Measurements from ENCODE around the gene RASGRP3. TPM values are rescaled to one million over a fixed set of nuclear protein-coding genes. Genes with fewer than 3 reads are reported as not detected.

The RASGRP3 gene
- total and polyA plus RNA-seq, 2 donors (not counting 3 experiments of a cell fraction or from before 2014, with no cell fraction given) = 16.0 to 39.6 TPM

DNA sequence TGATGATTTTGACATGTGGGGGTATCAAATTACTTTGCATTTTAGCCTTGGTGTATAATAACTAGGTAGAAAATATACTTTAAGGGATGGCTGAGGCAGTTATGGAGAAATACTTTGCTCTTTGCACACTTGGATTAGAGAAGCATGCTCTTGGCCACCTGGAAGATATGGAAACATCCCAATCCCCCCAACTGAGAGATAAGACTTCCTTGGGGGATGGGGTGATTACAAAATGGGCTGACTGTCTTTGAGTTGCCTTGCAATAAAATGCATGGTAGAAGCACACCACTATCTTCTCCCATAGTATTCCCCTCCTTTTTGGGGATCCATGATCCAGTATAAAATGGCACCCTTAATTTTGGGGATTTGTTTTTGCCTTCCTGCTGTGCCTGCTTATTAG lies 137.7 kb downstream of the RASGRP3 start:
- H4K20me1 ChIP-seq (replicated peaks; ENCODE audit: control insufficient read depth, extremely low read depth, insufficient read depth, low read length) = no peaks in the 10 kb centered on the region
- no peaks in the 10 kb centered on the region for H3K27me3 ChIP-seq (ENCODE audit: control insufficient read depth in 2 of 2, insufficient read depth in 2 of 2, low read length in 2 of 2)
- H3K9me1 ChIP-seq (replicated peaks; ENCODE audit: control insufficient read depth, extremely low read depth, insufficient read depth, low read length) = no peaks in the 10 kb centered on the region
- no TSS peak for BruUV-seq (replicated peaks)
- ChIA-PET POLR2A (no interaction called here), CTCF (interaction anchor here (1.6 kb wide), 1 partner anchor 10 kb away, joined by 5 read pairs; no protein-coding TSS in a partner anchor)
- H3K36me3 ChIP-seq (ENCODE audit: control insufficient read depth in 2 of 2, extremely low read depth in 1 of 2, insufficient read depth in 2 of 2, low read length in 2 of 2) = no peaks in the 10 kb centered on the region
- TF ChIP-seq MYC (IDR thresholded peaks at IDR 0.05; ENCODE audit: low read depth, low read length) (no peak), GATA2 (IDR thresholded peaks at IDR 0.05; ENCODE audit: insufficient read depth, insufficient read length, low read depth, low read length) (no peak), POLR2AphosphoS5 (IDR thresholded peaks at IDR 0.05; ENCODE audit: insufficient read depth, low read depth, low read length) (no peak), JUN (IDR thresholded peaks at IDR 0.05; ENCODE audit: borderline replicate concordance, insufficient read depth, insufficient read length, low read depth) (no peak), FOS (IDR thresholded peaks at IDR 0.05; ENCODE audit: borderline replicate concordance, insufficient read depth, low read length) (no peak), POLR2A (IDR thresholded peaks at IDR 0.05; ENCODE audit: low read depth, low read length) (no peak), EZH2 (IDR thresholded peaks at IDR 0.05; ENCODE audit: borderline replicate concordance, low read depth, low read length, severe bottlenecking) (no peak)
- TF ChIP-seq, protein P1, sequence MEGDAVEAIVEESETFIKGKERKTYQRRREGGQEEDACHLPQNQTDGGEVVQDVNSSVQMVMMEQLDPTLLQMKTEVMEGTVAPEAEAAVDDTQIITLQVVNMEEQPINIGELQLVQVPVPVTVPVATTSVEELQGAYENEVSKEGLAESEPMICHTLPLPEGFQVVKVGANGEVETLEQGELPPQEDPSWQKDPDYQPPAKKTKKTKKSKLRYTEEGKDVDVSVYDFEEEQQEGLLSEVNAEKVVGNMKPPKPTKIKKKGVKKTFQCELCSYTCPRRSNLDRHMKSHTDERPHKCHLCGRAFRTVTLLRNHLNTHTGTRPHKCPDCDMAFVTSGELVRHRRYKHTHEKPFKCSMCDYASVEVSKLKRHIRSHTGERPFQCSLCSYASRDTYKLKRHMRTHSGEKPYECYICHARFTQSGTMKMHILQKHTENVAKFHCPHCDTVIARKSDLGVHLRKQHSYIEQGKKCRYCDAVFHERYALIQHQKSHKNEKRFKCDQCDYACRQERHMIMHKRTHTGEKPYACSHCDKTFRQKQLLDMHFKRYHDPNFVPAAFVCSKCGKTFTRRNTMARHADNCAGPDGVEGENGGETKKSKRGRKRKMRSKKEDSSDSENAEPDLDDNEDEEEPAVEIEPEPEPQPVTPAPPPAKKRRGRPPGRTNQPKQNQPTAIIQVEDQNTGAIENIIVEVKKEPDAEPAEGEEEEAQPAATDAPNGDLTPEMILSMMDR (IDR thresholded peaks at IDR 0.05; ENCODE audit: extremely low read depth in 1 of 2, insufficient read depth in 1 of 2, low read depth in 1 of 2, low read length in 2 of 2) = no peak
- TF ChIP-seq, protein P2, sequence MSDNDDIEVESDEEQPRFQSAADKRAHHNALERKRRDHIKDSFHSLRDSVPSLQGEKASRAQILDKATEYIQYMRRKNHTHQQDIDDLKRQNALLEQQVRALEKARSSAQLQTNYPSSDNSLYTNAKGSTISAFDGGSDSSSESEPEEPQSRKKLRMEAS (IDR thresholded peaks at IDR 0.05; ENCODE audit: insufficient read depth, insufficient read length) = no peak
- FAIRE-seq (no peak), DNase-seq (ENCODE audit: low read depth, low spot score) (no peak)
- no peak overlapping the region for H3K4me2 ChIP-seq (ENCODE audit: insufficient read depth, low read length)
- no peak overlapping the region for H3K4me3 ChIP-seq (replicated peaks in 1 of 3; ENCODE audit: insufficient read depth in 1 of 3, low read depth in 1 of 3, low read length in 3 of 3)
- no peaks in the 10 kb centered on the region for H3K4me1 ChIP-seq (ENCODE audit: control insufficient read depth, extremely low read depth, insufficient read depth, low read length)
- H2AFZ ChIP-seq (ENCODE audit: low read depth, low read length) = no peak overlapping the region
- intact Hi-C loops (cut with micrococcal nuclease) (no loop called here), dilution Hi-C loops (cut with MboI; ENCODE audit: extremely low pct_ligation_motif_present, low sequenced_read_pairs) (no loop called here)
- H3K27ac ChIP-seq (ENCODE audit: insufficient read depth, low read depth, low read length) = no peak overlapping the region
- H3K9me3 ChIP-seq (replicated peaks; ENCODE audit: control insufficient read depth, insufficient read depth, low read length) = no peaks in the 10 kb centered on the region
- H3K9ac ChIP-seq (replicated peaks; ENCODE audit: extremely low read depth, insufficient read depth, low read length) = no peak overlapping the region
- H3K79me2 ChIP-seq (ENCODE audit: control insufficient read depth, insufficient read depth, low read length) = no peaks in the 10 kb centered on the region

Small RNA genes within 50 kb of the gene (small RNA-seq; reads per million reads assigned to genes)
- not detected for gene ATP6V0E1P3 (ENCODE audit: insufficient read depth, insufficient read length, low read depth, low replicate concordance)

Other genes starting within 250 kb of the RASGRP3 start
- 85.9 and 97.1 TPM in 2 replicates for gene FAM98A, start 122.7 kb downstream of the RASGRP3 start, total RNA-seq
- gene FAM98A, start 122.7 kb downstream of the RASGRP3 start, polyA plus RNA-seq = 34.6 and 52.8 TPM in 2 replicates

All from endothelial cell of umbilical vein (primary cell).